PC-9 (cell line): ENCODE results near the gene PRKAG2. TPM values are rescaled to one million over a fixed set of nuclear protein-coding genes. Genes with fewer than 3 reads are reported as not detected.

Experiments
- BruUV-seq: library from RNA; stranded (reverse); fragments of 400-500 nt; replicated peaks from 2 replicates; lab custom pipeline; 2021; lab: Mats Ljungman, UMichigan
- CTCF ChIA-PET: fragments of 300-600 bp; sonication (Branson Sonifier 250); formaldehyde crosslinking; loops from one replicate; lab custom pipeline; 2022; ENCODE audit warnings: antibody characterized with exemption; lab: Charles Lee
- POLR2A ChIA-PET: fragments of 300-600 bp; sonication (Branson Sonifier 250); formaldehyde crosslinking; loops from one replicate; lab custom pipeline; 2022; ENCODE audit warnings: antibody characterized with exemption; ENCODE audit not compliant: unreplicated experiment; lab: Charles Lee
- DNase-seq, 2 experiments: peaks; one replicate each; pipeline versions ENCODE4 v3.0.0 to v3.0.0-alpha.2; 2015 to 2022; ENCODE audit warnings: mixed read lengths in 1 of 2
- H2AFZ ChIP-seq: fragments of 200-600 bp; sonication (generic); 2 replicates; pipeline ENCODE4 v1.8.1; 2017; ENCODE audit warnings: antibody characterized with exemption
- H3F3A ChIP-seq: fragments of 200-600 bp; sonication (generic); 2 replicates; pipeline ENCODE4 v1.8.1; 2017; ENCODE audit warnings: antibody characterized with exemption, mild to moderate bottlenecking, low read depth; ENCODE audit not compliant: insufficient read depth
- H3K27ac ChIP-seq: fragments of 200-600 bp; sonication (generic); 2 replicates; pipeline ENCODE4 v1.6.1; 2016; ENCODE audit warnings: mixed run types
- H3K27me3 ChIP-seq: fragments of 200-600 bp; sonication (generic); 2 replicates; pipeline ENCODE4 v1.6.1; 2016; ENCODE audit warnings: low read depth, mixed run types; ENCODE audit not compliant: insufficient read depth
- H3K36me3 ChIP-seq: fragments of 200-600 bp; sonication (generic); 2 replicates; pipeline ENCODE4 v1.6.1; 2016; ENCODE audit warnings: low read depth, mixed run types
- H3K4me1 ChIP-seq: fragments of 200-600 bp; sonication (generic); replicated peaks from 2 replicates; pipeline ENCODE4 v1.6.1; 2016; ENCODE audit warnings: mixed run types; ENCODE audit not compliant: insufficient read depth
- H3K4me2 ChIP-seq: fragments of 200-600 bp; sonication (generic); 2 replicates; pipeline ENCODE4 v1.6.1; 2017; ENCODE audit warnings: mixed run types
- H3K4me3 ChIP-seq: fragments of 200-600 bp; sonication (generic); 2 replicates; pipeline ENCODE4 v1.6.1; 2016; ENCODE audit warnings: mixed run types
- H3K79me2 ChIP-seq: fragments of 200-600 bp; sonication (generic); 2 replicates; pipeline ENCODE4 v1.6.1; 2017; ENCODE audit warnings: low read depth, mixed run types
- H3K9me2 ChIP-seq: fragments of 200-600 bp; sonication (generic); 2 replicates; pipeline ENCODE4 v1.8.1; 2017; ENCODE audit warnings: mild to moderate bottlenecking; ENCODE audit not compliant: insufficient read depth
- H3K9me3 ChIP-seq: fragments of 200-600 bp; sonication (generic); 2 replicates; pipeline ENCODE4 v1.8.1; 2016; ENCODE audit warnings: low read depth; ENCODE audit not compliant: insufficient read depth
- H4K20me1 ChIP-seq: fragments of 200-600 bp; sonication (generic); 2 replicates; pipeline ENCODE4 v1.8.1; 2017; ENCODE audit not compliant: insufficient read depth
- CTCF ChIP-seq: fragments of 200-600 bp; sonication (generic); conservative IDR thresholded peaks from 2 replicates; pipeline ENCODE4 v1.6.1; 2017; ENCODE audit warnings: mixed run types, antibody characterized with exemption, mild to moderate bottlenecking, moderate library complexity
- EZH2 ChIP-seq: fragments of 200-600 bp; sonication (generic); IDR thresholded peaks from 2 replicates; pipeline ENCODE4 v1.8.0; 2017; ENCODE audit warnings: antibody characterized with exemption, low read depth
- intact Hi-C: fragments of 100-400 bp; cut with micrococcal nuclease; formaldehyde crosslinking; loops from one replicate; pipeline ENCODE4 v1.10.0; 2022; ENCODE audit not compliant: unreplicated experiment
- total RNA-seq: library from RNA; stranded (reverse); gene quantifications from 2 replicates; pipeline ENCODE4 v1.2.3, GENCODE V29; 2021

PRKAG2 gene
- total RNA-seq, 1 experiment from 2014 or later: 37.3 TPM

GRCh38 chr7:151690606-151691005, 186.3 kb downstream of the PRKAG2 start:
- Histone ChIP-seq H3K9me2 (no peaks in the 10 kb centered on the region), H4K20me1 (no peaks in the 10 kb centered on the region), H3K4me1 (peaks cover 62% of the 10 kb centered on the region), H3F3A (peaks cover 55% of the 10 kb centered on the region), H3K9me3 (no peaks in the 10 kb centered on the region), H2AFZ (no peak overlapping the region), H3K36me3 (no peaks in the 10 kb centered on the region), H3K79me2 (no peaks in the 10 kb centered on the region), H3K27ac (no peak overlapping the region), H3K4me2 (no peak overlapping the region), H3K4me3 (no peak overlapping the region), H3K27me3 (no peaks in the 10 kb centered on the region)
- TF ChIP-seq CTCF: no peak
- TF ChIP-seq EZH2: no peak
- POLR2A ChIA-PET: no interaction called here
- CTCF ChIA-PET: no interaction called here
- peak in 1 of 2 experiments; percentile 35 for DNase-seq
- intact Hi-C loops: no loop called here
- no TSS peak for BruUV-seq

DNA sequence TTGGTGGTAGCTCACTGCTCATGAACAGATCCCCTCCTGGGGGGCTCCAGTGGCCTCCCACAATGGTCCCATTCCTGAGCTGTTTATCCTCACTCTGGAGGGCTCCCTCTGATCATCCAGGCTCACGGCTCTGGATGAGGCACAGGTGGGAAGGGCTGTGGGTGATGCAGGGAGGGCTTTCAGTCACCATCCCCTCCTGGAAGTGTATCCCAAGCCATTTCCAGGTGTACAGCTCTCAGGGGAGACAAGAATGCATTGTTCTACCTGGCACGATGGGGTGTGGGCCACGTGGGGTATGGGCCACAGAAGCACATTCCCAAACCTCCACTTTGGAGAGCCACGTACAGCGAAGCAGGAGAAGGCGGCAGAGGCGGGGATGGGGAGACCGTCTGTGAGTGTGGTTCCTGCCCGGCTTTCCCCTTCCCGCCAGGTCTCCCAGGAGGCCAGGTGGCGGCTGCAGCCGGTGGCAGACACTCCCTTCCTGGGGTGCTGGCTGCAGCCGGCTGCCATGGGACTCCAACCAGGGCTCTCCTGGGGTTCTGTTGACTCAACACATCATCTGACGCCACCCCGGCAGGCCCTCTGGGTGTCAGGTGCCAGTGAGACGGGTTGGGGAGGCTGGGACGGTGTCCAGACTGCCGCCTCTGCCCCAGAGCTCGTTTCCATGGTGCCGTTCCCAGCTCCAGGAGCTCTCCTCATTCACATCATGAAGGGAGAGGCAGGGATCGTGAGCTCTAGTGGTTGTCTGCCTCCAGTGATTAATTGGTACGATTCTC, 187.5 kb downstream of the PRKAG2 start:
- H3K4me3 ChIP-seq: no peak overlapping the region
- H3K4me2 ChIP-seq: peak overlapping the region; percentile 60
- no peak for TF ChIP-seq EZH2
- TF ChIP-seq CTCF: no peak
- no peaks in the 10 kb centered on the region for H3K36me3 ChIP-seq
- peak; percentile 51 to 92 for DNase-seq
- intact Hi-C loops: loop anchor here (2.0 to 5.0 kb wide), 5 partner anchors 37 to 262 kb away; no protein-coding TSS in a partner anchor
- H4K20me1 ChIP-seq: no peaks in the 10 kb centered on the region
- H3K27ac ChIP-seq: no peak overlapping the region
- H3K9me2 ChIP-seq: no peaks in the 10 kb centered on the region
- peaks cover 53% of the 10 kb centered on the region for H3K4me1 ChIP-seq
- H3F3A ChIP-seq: peaks cover 43% of the 10 kb centered on the region
- ChIA-PET CTCF (interaction anchor here (0.5 to 1.3 kb wide), 5 partner anchors 8 to 627 kb away, joined by 3 to 9 read pairs (median 5); no protein-coding TSS in a partner anchor), POLR2A (interaction anchor here (0.5 to 0.8 kb wide), 5 partner anchors 33 to 1022 kb away, joined by 3 to 11 read pairs (median 5); no protein-coding TSS in a partner anchor)
- no TSS peak for BruUV-seq
- H3K27me3 ChIP-seq: no peaks in the 10 kb centered on the region
- H2AFZ ChIP-seq: no peak overlapping the region
- H3K79me2 ChIP-seq: no peaks in the 10 kb centered on the region
- no peaks in the 10 kb centered on the region for H3K9me3 ChIP-seq

DNA sequence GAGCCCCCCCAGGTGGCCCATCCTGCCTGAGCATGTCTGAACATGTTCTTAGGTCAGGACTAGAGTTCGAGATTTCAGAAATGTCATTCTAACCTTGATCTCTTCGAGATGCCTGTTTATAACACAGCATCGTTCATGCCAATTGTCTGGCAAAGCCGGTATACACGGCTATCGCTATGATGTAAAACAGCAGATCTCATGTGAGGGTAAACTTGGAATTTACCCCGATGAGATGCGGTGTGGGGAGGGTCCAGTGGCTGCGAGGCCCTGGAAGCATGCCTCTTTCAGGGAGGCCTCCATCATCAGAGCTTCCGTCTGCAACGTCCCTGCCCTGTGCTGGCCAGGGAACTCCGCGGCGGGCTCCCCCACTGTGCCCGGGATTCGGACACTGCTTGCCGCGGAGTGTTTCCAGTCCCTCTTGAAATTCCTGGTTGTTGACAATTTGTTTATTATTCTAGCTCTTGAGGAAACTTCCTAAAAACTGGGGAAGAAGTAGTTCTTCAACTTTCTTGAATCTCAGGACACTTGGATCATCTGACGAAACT, 188.6 kb downstream of the PRKAG2 start:
- Histone ChIP-seq H3K4me1 (peaks cover 53% of the 10 kb centered on the region), H3K4me3 (no peak overlapping the region)
- POLR2A ChIA-PET: interaction anchor here (0.6 kb wide), 1 partner anchor 94 kb away, joined by 3 read pairs; no protein-coding TSS in a partner anchor

More for the DNA sequence above, 188.6 kb downstream of the PRKAG2 start:
- no peak for TF ChIP-seq CTCF
- Histone ChIP-seq H3K27me3 (no peaks in the 10 kb centered on the region), H3K36me3 (no peaks in the 10 kb centered on the region), H3F3A (peaks cover 38% of the 10 kb centered on the region), H3K9me3 (no peaks in the 10 kb centered on the region), H4K20me1 (no peaks in the 10 kb centered on the region), H3K27ac (peak overlapping the region; percentile 84), H3K4me2 (peak overlapping the region; percentile 60), H2AFZ (no peak overlapping the region), H3K79me2 (no peaks in the 10 kb centered on the region), H3K9me2 (no peaks in the 10 kb centered on the region)
- intact Hi-C loops: loop anchor here (2.0 to 5.0 kb wide), 5 partner anchors 38 to 261 kb away; no protein-coding TSS in a partner anchor
- CTCF ChIA-PET: interaction anchor here (0.9 to 1.3 kb wide), 2 partner anchors 57 to 89 kb away, joined by 3 read pairs; no protein-coding TSS in a partner anchor
- DNase-seq: no peak
- BruUV-seq: TSS peak; percentile 68
